HCT116 (cell line): ENCODE measurements around the gene UBE2O.

ENCODE experiments used
- TF ChIP-seq, protein P1 (sequence below): IDR thresholded peaks from 2 replicates; pipeline ENCODE4 v1.6.1; 2012; ENCODE audit warnings: low read depth
- TF ChIP-seq, protein P2 (sequence below), 3 experiments: fragments of 200-600 bp in 1 of 3; sonication (generic) in 1 of 3; IDR thresholded peaks in 2 of 3; conservative IDR thresholded peaks in 1 of 3; 2 replicates each; pipeline ENCODE4 v1.5.1; 2012 to 2017; ENCODE audit warnings: low read depth in 2 of 3, low read length in 2 of 3, antibody characterized with exemption in 1 of 3, borderline replicate concordance in 1 of 3, control low read depth in 1 of 3, mild to moderate bottlenecking in 1 of 3, mixed read lengths in 1 of 3, mixed run types in 1 of 3, moderate library complexity in 1 of 3; ENCODE audit not compliant: insufficient read depth in 1 of 3

DNA sequence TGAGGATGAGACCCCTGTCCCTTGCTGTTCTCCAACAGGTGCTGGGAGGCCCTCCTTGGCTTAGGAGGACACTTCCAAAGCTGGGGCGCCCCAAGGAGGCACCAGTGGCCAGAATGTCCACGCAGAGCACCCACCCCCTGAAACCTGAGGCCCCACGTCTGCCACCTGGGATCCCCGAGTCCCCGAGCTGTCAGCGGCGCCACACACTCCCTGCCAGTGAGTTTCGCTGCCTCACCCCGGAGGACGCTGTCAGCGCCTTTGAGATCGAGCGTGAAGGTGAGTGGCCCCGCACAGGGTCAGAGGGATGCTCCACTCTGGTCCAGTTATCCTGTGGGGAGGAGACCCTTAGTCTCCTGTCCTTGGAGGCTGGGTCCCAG lies 15.7 kb upstream of the UBE2O start:
- TF ChIP-seq, protein P1, sequence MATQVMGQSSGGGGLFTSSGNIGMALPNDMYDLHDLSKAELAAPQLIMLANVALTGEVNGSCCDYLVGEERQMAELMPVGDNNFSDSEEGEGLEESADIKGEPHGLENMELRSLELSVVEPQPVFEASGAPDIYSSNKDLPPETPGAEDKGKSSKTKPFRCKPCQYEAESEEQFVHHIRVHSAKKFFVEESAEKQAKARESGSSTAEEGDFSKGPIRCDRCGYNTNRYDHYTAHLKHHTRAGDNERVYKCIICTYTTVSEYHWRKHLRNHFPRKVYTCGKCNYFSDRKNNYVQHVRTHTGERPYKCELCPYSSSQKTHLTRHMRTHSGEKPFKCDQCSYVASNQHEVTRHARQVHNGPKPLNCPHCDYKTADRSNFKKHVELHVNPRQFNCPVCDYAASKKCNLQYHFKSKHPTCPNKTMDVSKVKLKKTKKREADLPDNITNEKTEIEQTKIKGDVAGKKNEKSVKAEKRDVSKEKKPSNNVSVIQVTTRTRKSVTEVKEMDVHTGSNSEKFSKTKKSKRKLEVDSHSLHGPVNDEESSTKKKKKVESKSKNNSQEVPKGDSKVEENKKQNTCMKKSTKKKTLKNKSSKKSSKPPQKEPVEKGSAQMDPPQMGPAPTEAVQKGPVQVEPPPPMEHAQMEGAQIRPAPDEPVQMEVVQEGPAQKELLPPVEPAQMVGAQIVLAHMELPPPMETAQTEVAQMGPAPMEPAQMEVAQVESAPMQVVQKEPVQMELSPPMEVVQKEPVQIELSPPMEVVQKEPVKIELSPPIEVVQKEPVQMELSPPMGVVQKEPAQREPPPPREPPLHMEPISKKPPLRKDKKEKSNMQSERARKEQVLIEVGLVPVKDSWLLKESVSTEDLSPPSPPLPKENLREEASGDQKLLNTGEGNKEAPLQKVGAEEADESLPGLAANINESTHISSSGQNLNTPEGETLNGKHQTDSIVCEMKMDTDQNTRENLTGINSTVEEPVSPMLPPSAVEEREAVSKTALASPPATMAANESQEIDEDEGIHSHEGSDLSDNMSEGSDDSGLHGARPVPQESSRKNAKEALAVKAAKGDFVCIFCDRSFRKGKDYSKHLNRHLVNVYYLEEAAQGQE: no peak
- TF ChIP-seq, protein P2, sequence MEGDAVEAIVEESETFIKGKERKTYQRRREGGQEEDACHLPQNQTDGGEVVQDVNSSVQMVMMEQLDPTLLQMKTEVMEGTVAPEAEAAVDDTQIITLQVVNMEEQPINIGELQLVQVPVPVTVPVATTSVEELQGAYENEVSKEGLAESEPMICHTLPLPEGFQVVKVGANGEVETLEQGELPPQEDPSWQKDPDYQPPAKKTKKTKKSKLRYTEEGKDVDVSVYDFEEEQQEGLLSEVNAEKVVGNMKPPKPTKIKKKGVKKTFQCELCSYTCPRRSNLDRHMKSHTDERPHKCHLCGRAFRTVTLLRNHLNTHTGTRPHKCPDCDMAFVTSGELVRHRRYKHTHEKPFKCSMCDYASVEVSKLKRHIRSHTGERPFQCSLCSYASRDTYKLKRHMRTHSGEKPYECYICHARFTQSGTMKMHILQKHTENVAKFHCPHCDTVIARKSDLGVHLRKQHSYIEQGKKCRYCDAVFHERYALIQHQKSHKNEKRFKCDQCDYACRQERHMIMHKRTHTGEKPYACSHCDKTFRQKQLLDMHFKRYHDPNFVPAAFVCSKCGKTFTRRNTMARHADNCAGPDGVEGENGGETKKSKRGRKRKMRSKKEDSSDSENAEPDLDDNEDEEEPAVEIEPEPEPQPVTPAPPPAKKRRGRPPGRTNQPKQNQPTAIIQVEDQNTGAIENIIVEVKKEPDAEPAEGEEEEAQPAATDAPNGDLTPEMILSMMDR (IDR thresholded peaks at IDR 0.05 in 2 of 3, conservative IDR thresholded peaks at IDR 0.05 in 1 of 3; ENCODE audit: borderline replicate concordance in 1 of 3, insufficient read depth in 1 of 3, low read depth in 2 of 3, low read length in 2 of 3): no peak
